ENCODE measurements around the gene ACER3.

GRCh38 chr11:76995081-76995576 is 134.4 kb downstream of the ACER3 start:
- TF ChIP-seq MXI1 (IDR thresholded peaks at IDR 0.05; ENCODE audit: borderline replicate concordance, low read depth, low read length), result no peak
- no peak for TF ChIP-seq CTCF (conservative IDR thresholded peaks at IDR 0.05; ENCODE audit: low read depth, low read length)
- TF ChIP-seq POLR2A (IDR thresholded peaks at IDR 0.05; ENCODE audit: low read depth, low read length), result no peak
- TF ChIP-seq BHLHE40 (IDR thresholded peaks at IDR 0.05; ENCODE audit: low read depth, low read length), result no peak
- TF ChIP-seq MAFK (IDR thresholded peaks at IDR 0.05; ENCODE audit: low read depth, low read length), result no peak
- TF ChIP-seq USF2 (IDR thresholded peaks at IDR 0.05; ENCODE audit: low read depth, low read length), result no peak
- no peak for TF ChIP-seq SMC3 (IDR thresholded peaks at IDR 0.05; ENCODE audit: low read depth, low read length)
- no peak for TF ChIP-seq CHD1 (IDR thresholded peaks at IDR 0.05; ENCODE audit: low read depth, low read length)
- TF ChIP-seq CEBPB (IDR thresholded peaks at IDR 0.05; ENCODE audit: low read depth, low read length), result no peak
- no peak for TF ChIP-seq RAD21 (IDR thresholded peaks at IDR 0.05; ENCODE audit: low read length)
- TF ChIP-seq RFX5 (IDR thresholded peaks at IDR 0.05; ENCODE audit: low read depth, low read length), result no peak
- no peak for TF ChIP-seq NFE2L2 (IDR thresholded peaks at IDR 0.05; ENCODE audit: low read depth, low read length)
- no peak for TF ChIP-seq FOS (IDR thresholded peaks at IDR 0.05; ENCODE audit: low read depth, low read length)
- no peak for TF ChIP-seq MAZ (IDR thresholded peaks at IDR 0.05; ENCODE audit: borderline replicate concordance, low read depth, low read length)
